ENCODE measurements around the gene PRR30. TPM values are rescaled to one million over a fixed set of nuclear protein-coding genes. Genes with fewer than 3 reads are reported as not detected.

PRR30 gene
- total RNA-seq, 1 donor: not detected

- H3K4me3 ChIP-seq (ENCODE audit: low read depth, low read length): no peak overlapping the region
- no peak for TF ChIP-seq CTCF (IDR thresholded peaks at IDR 0.05; ENCODE audit: insufficient read depth, low read length)
- DNase-seq (ENCODE audit: low read depth): no peak
These were observed 2.5 kb downstream of the PRR30 start for GRCh38 chr2:27136751-27137150.

GRCh38 chr2:27135478-27135955 lies 3.7 kb downstream of the PRR30 start:
- no peak overlapping the region for H3K4me3 ChIP-seq (ENCODE audit: low read depth, low read length)
- no peak for DNase-seq (ENCODE audit: low read depth)
- no peak for TF ChIP-seq CTCF (IDR thresholded peaks at IDR 0.05; ENCODE audit: insufficient read depth, low read length)

- no peak for DNase-seq (ENCODE audit: low read depth)
- no peak for TF ChIP-seq CTCF (IDR thresholded peaks at IDR 0.05; ENCODE audit: insufficient read depth, low read length)
- peak overlapping the region; percentile 35 for H3K4me3 ChIP-seq (ENCODE audit: low read depth, low read length)
These were observed 4.3 kb downstream of the PRR30 start for GRCh38 chr2:27134781-27135477.

- peak; percentile 93 for DNase-seq (ENCODE audit: low read depth)
- H3K4me3 ChIP-seq (ENCODE audit: low read depth, low read length): peak within 1 kb of the TSS; percentile 97
- TF ChIP-seq CTCF (IDR thresholded peaks at IDR 0.05; ENCODE audit: insufficient read depth, low read length): peak; percentile 62
These were observed 5.1 kb downstream of the PRR30 start, which contains the start of gene PREB for GRCh38 chr2:27133905-27134780. TSS of gene PREB (minus strand) at chr2:27134636. CDS start at chr2:27134421, 215 bp downstream.

- TF ChIP-seq CTCF (IDR thresholded peaks at IDR 0.05; ENCODE audit: insufficient read depth, low read length): no peak
- peak overlapping the region; percentile 97 for H3K4me3 ChIP-seq (ENCODE audit: low read depth, low read length)
- DNase-seq (ENCODE audit: low read depth): no peak
These were observed 5.9 kb downstream of the PRR30 start for GRCh38 chr2:27133195-27133875.

GRCh38 chr2:27131429-27131828 lies 7.8 kb downstream of the PRR30 start:
- no peak overlapping the region for H3K4me3 ChIP-seq (ENCODE audit: low read depth, low read length)
- no peak for DNase-seq (ENCODE audit: low read depth)
- TF ChIP-seq CTCF (IDR thresholded peaks at IDR 0.05; ENCODE audit: insufficient read depth, low read length): no peak

Data from fibroblast of the aortic adventitia (primary cell).